H1 (cell line): Measurements from ENCODE around the gene CSRNP3. TPM values are rescaled to one million over a fixed set of nuclear protein-coding genes. Genes with fewer than 3 reads are reported as not detected.

Experiments used
- BCL11A ChIP-seq, 2 experiments: IDR thresholded peaks; one replicate each; pipeline ENCODE4 v1.6.1; 2011; ENCODE audit warnings: low read depth in 2 of 2, low read length in 2 of 2, mild to moderate bottlenecking in 2 of 2
- GTF2F1 ChIP-seq: IDR thresholded peaks from 2 replicates; pipeline ENCODE4 v1.6.1; 2012; ENCODE audit warnings: low read depth, low read length, improper control_type of control experiment, borderline replicate concordance
- NRF1 ChIP-seq: IDR thresholded peaks from 2 replicates; pipeline ENCODE4 v1.6.1; 2011; ENCODE audit warnings: mild to moderate bottlenecking, low read depth, low read length, improper control_type of control experiment
- POLR2AphosphoS5 ChIP-seq: IDR thresholded peaks from 2 replicates; pipeline ENCODE4 v1.6.1; 2011; ENCODE audit warnings: low read depth, low read length
- SP1 ChIP-seq: IDR thresholded peaks from 2 replicates; pipeline ENCODE4 v1.6.1; 2011; ENCODE audit warnings: low read depth, low read length
- TBP ChIP-seq: IDR thresholded peaks from 2 replicates; pipeline ENCODE4 v1.6.1; 2011; ENCODE audit warnings: low read depth, low read length, improper control_type of control experiment
- TCF12 ChIP-seq: IDR thresholded peaks from 2 replicates; pipeline ENCODE4 v1.6.1; 2011; ENCODE audit warnings: low read depth, mild to moderate bottlenecking, low read length
- polyA plus RNA-seq, 7 experiments: library from polyadenylated mRNA; depleted of rRNA in 3 of 7; stranded (reverse) in 5 of 7; unstranded in 2 of 7; fragments of >200 nt in 5 of 7; fragments of 200-250 nt in 2 of 7; gene quantifications; 1 replicate in 5 of 7; 2 replicates in 1 of 7; 4 replicates in 1 of 7; pipeline versions ENCODE4 v1.2.1 to v1.2.3, GENCODE V29; 2011 to 2013; ENCODE audit warnings: missing spikeins in 2 of 7, mixed read lengths in 2 of 7
- total RNA-seq: library from RNA; stranded (reverse); fragmentation: NEBNext Ultra II Directional; extraction: Animal tissue kit (Norgen Biotek cat#: 25700); gene quantifications from 2 replicates; pipeline ENCODE4 v1.2.1, GENCODE V29; 2021
- TF ChIP-seq, protein P1 (sequence below), 3 experiments: IDR thresholded peaks; 1 replicate in 2 of 3; 2 replicates in 1 of 3; pipeline versions ENCODE4 v1.5.1 to v1.6.1; 2011; ENCODE audit warnings: low read length in 3 of 3, mild to moderate bottlenecking in 3 of 3, inconsistent platforms in 2 of 3, low read depth in 1 of 3, moderate library complexity in 1 of 3; ENCODE audit not compliant: insufficient read depth in 1 of 3; ENCODE audit errors: control extremely low read depth in 1 of 3

The CSRNP3 gene
- total and polyA plus RNA-seq, 2 of the 8 experiments (the other 6 are each of a cell fraction or from before 2014, with no cell fraction given) = 1.3 to 6.5 TPM

DNA sequence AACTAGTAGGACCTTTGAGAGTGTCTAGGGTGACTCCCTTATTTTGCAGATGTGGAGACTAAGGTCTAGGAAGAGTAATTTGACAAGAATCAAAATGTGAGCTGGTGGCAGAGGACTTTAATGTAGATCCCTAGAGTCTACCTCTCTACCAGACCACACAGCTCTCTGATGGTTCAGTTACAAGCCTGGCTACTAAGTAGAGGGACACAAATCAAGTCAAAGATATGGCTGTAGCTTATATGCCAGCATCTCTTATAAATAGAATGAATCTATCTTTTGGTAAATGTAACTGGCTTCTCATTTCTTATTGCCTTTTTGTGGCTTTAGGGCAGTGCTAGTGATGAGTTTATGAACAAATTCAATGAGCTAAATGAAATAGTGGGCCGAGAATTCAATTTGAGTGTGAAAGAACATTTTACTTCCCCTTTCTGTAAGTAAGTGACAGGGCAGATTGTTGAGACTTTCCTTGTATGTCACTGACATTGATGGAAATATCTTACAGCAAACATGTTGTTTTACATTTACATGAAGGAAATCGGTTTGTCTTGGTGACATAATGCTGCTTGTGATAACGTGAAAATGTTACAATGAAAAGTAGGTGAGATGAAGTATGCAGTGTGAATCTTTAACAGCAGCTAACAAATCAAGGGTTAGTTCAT, 28.3 kb downstream of the CSRNP3 start (continued):
- TF ChIP-seq GTF2F1 (no peak), SP1 (no peak), BCL11A (IDR thresholded peaks at IDR 0.05; ENCODE audit: low read depth in 2 of 2, low read length in 2 of 2) (no peak), NRF1 (no peak), TCF12 (no peak), POLR2AphosphoS5 (no peak), TBP (no peak)
- TF ChIP-seq, protein P1, sequence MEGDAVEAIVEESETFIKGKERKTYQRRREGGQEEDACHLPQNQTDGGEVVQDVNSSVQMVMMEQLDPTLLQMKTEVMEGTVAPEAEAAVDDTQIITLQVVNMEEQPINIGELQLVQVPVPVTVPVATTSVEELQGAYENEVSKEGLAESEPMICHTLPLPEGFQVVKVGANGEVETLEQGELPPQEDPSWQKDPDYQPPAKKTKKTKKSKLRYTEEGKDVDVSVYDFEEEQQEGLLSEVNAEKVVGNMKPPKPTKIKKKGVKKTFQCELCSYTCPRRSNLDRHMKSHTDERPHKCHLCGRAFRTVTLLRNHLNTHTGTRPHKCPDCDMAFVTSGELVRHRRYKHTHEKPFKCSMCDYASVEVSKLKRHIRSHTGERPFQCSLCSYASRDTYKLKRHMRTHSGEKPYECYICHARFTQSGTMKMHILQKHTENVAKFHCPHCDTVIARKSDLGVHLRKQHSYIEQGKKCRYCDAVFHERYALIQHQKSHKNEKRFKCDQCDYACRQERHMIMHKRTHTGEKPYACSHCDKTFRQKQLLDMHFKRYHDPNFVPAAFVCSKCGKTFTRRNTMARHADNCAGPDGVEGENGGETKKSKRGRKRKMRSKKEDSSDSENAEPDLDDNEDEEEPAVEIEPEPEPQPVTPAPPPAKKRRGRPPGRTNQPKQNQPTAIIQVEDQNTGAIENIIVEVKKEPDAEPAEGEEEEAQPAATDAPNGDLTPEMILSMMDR (IDR thresholded peaks at IDR 0.05; ENCODE audit: control extremely low read depth in 1 of 3, insufficient read depth in 1 of 3, low read depth in 1 of 3, low read length in 3 of 3) = no peak
